GM12874 (cell line): ENCODE results near the gene INSRR.

Experiments
- CTCF ChIP-seq: IDR thresholded peaks from 2 replicates; pipeline ENCODE4 v1.5.1; 2011; ENCODE audit warnings: low read depth, mild to moderate bottlenecking, control low read depth, low read length, moderate library complexity; ENCODE audit not compliant: insufficient read depth

Gene INSRR

DNA sequence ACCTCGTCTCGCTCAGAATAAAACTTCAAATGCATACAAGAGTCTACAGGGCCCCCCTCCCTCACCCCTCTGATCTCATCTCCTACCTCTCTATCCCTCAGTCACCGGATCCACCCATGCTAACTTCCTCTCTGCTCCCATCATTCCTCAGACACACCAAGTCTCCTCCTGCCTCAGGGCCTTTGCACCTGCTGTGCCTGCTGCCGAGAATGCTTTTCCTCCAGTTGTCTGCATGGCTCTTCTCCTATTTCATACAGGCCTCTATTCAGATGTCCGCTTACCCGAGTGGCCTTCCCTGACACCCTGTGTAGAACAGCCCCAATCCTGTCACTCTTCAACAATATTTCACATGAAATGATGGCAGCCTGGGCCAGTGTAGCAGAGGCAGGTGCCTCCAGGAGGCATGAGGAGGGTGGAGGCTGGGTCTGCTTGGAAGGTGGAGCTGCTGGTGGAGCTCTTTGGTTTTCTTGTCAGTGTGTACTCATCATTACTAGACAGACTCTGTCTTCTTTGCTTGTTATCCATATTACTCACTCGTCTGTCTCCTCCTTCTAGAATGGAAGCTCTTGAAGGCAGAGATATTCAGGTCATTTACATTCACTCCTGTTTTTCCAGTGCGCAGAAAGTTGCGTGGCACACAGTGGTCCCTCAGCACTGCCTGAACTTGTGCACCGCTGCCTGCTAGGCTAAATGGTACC, 46.5 kb downstream of the INSRR start:
- no peak for TF ChIP-seq CTCF

GRCh38 chr1:156811168-156811567, 47.7 kb downstream of the INSRR start:
- TF ChIP-seq CTCF: no peak

DNA sequence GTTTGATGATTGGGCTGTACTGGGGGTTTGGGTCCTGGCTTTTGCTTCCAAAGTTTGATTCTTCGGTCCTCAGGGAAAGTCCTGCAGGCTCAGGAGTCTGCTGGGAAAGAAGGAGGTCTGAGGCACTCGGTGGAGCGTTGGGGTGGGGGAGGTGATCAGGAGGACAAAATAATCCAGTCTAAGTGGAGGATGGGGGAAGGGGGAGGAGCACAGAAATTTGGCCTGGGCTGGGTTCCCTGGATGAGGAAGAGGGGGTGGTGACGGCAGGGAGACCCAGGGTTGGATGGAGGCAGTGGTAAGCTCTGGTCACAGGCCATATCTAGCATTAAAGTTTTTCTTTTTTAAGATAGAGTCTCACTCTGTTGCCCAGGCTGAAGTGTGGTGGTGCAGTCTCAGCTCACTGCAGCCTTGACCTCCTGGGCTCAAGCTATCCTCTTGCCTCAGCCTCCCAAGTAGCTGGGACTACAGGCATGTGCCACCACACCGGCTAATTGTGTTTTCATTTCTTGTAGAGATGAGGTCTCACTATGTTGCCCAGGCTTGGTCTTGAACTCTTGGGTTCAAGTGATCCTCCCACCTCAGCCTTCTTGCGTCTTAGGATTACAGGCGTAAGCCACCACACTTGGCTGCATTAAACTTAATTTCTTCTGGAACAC, 49.1 kb downstream of the INSRR start:
- no peak for TF ChIP-seq CTCF

DNA sequence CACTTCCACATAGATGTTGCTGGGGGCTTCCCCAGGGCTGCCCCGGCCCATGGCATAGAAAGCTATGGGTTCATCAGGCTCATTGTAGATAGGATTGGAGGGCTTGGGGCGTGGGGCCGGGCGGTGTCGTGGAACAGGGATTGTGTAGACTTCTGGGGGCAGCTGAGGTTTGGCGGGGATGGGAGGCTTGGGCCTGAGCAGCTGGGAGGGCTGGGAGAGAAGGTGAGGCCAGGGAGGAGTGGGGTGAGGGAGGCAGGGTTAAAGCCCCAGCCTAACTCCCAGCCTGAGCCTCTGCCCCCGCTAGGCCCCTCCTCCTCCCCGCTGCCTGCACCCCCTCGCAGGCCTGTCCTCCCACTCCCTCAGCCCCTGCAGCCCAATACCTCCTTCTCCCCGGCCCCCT, 49.6 kb downstream of the INSRR start:
- TF ChIP-seq CTCF: no peak

DNA sequence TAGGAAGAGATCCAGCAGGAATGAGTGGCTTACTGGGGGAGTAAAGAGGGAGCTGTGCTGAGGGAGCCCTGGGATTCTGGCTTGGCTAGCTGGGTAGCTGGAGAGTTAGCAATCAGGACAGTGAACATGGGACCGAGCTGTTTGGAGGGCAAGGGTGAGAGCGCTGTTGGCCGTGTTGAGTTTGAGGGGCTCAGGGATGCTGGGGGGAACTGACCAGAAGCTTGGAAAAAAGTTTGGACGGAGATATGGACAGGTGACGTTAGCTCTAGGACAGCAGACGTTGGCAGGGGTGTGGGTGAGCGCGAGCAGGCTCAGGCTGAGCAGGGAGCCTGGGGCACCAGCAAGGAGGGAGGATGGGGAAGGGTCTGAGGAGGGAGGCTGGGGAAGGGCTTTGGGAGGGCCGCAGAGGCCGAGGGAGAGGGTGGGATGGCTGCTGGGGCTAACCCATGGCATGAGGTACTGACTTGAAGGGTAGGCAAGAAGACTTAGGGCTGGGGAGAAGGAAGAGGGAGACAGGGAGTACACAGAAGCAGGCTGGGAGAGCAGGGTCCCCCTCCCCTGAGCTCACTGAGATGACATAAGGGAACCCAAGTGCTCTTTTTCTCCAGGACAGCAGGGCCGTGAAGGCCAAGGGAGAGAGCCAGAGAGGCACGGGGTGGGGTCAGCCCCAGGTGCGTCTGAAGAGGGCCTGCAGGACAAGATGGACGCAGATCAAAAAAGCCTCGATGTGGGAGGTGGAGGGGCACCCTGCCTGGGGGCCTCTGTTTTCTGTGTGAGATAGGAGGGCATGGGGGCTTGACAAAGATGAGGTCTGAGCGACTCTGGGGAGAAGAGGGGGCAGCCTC, 50.5 kb downstream of the INSRR start:
- TF ChIP-seq CTCF: no peak

- TF ChIP-seq CTCF: no peak
Observed at GRCh38 chr1:156807627-156808026, 51.3 kb downstream of the INSRR start.

GRCh38 chr1:156806512-156807440, 52.1 kb downstream of the INSRR start:
- no peak for TF ChIP-seq CTCF
